ENCODE data around the gene IQGAP2.

DNA sequence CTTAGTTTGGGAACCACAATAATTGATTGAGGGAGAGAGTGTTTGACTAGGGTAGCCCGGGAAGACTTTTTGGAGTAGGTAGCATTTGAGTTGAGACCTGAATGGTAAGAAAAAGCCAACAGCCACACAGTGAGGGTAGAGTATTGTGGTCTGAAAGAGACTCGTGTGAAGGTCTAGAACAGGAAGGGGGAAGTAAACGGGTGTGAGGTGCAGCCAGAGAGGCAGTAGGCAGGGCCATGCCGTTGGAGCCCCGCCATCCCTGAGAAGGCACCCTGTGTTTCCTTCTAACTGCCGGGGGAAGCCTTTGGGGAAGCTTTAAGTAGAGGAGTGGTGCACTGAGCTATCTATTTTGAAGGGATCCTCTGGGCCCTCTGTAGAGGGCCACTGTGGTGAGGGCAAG lies 223.7 kb downstream of the IQGAP2 start:
- TF ChIP-seq, protein P1, sequence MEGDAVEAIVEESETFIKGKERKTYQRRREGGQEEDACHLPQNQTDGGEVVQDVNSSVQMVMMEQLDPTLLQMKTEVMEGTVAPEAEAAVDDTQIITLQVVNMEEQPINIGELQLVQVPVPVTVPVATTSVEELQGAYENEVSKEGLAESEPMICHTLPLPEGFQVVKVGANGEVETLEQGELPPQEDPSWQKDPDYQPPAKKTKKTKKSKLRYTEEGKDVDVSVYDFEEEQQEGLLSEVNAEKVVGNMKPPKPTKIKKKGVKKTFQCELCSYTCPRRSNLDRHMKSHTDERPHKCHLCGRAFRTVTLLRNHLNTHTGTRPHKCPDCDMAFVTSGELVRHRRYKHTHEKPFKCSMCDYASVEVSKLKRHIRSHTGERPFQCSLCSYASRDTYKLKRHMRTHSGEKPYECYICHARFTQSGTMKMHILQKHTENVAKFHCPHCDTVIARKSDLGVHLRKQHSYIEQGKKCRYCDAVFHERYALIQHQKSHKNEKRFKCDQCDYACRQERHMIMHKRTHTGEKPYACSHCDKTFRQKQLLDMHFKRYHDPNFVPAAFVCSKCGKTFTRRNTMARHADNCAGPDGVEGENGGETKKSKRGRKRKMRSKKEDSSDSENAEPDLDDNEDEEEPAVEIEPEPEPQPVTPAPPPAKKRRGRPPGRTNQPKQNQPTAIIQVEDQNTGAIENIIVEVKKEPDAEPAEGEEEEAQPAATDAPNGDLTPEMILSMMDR (conservative IDR thresholded peaks at IDR 0.05; ENCODE audit: low read length), result no peak
- TF ChIP-seq EZH2phosphoT487 (IDR thresholded peaks at IDR 0.05; ENCODE audit: borderline replicate concordance), result no peak
